ENCODE results near the gene JOSD2.
A peak's percentile ranks its signal among the peaks of the same experiment; 100 is the strongest.

Gene JOSD2

GRCh38 chr19:50512999-50513745 lies 2.2 kb upstream of the JOSD2 start:
- DNase-seq = no peak

- DNase-seq = no peak
Observed at GRCh38 chr19:50512112-50512998, 1.4 kb upstream of the JOSD2 start.

- DNase-seq = peak; percentile 95
Observed at GRCh38 chr19:50510700-50511068, 307 bp downstream of the JOSD2 start.

- DNase-seq = no peak
Observed at GRCh38 chr19:50510121-50510670, 795 bp downstream of the JOSD2 start.

- DNase-seq = no peak
Observed at GRCh38 chr19:50509366-50509765, 1.6 kb downstream of the JOSD2 start.

- no peak for DNase-seq
Observed at GRCh38 chr19:50508843-50509190, 2.2 kb downstream of the JOSD2 start.

GRCh38 chr19:50507376-50507775 lies 3.6 kb downstream of the JOSD2 start:
- no peak for DNase-seq

- no peak for DNase-seq
Observed at GRCh38 chr19:50506700-50507099, 4.3 kb downstream of the JOSD2 start.

GRCh38 chr19:50505856-50506611 lies 5.0 kb downstream of the JOSD2 start:
- DNase-seq = no peak

- DNase-seq = peak; percentile 35
Observed at GRCh38 chr19:50501568-50502475, 9.2 kb downstream of the JOSD2 start.

GRCh38 chr19:50501186-50501567 lies 9.8 kb downstream of the JOSD2 start:
- no peak for DNase-seq

GRCh38 chr19:50500753-50501151 lies 10.2 kb downstream of the JOSD2 start:
- DNase-seq = no peak

GRCh38 chr19:50500060-50500752 lies 10.8 kb downstream of the JOSD2 start:
- no peak for DNase-seq

GRCh38 chr19:50498219-50499056 lies 12.6 kb downstream of the JOSD2 start:
- DNase-seq = no peak

- no peak for DNase-seq
Observed at GRCh38 chr19:50497022-50497405, 14.0 kb downstream of the JOSD2 start.

GRCh38 chr19:50496189-50497021 lies 14.6 kb downstream of the JOSD2 start:
- no peak for DNase-seq

- DNase-seq = no peak
Observed at GRCh38 chr19:50495020-50495531, 15.9 kb downstream of the JOSD2 start.

- no peak for DNase-seq
Observed at GRCh38 chr19:50494186-50495019, 16.6 kb downstream of the JOSD2 start.
